ENCODE measurements around the gene RARG.

RARG gene

GRCh38 chr12:53201639-53202038 is 30.4 kb downstream of the RARG start:
- TF ChIP-seq, protein P1, sequence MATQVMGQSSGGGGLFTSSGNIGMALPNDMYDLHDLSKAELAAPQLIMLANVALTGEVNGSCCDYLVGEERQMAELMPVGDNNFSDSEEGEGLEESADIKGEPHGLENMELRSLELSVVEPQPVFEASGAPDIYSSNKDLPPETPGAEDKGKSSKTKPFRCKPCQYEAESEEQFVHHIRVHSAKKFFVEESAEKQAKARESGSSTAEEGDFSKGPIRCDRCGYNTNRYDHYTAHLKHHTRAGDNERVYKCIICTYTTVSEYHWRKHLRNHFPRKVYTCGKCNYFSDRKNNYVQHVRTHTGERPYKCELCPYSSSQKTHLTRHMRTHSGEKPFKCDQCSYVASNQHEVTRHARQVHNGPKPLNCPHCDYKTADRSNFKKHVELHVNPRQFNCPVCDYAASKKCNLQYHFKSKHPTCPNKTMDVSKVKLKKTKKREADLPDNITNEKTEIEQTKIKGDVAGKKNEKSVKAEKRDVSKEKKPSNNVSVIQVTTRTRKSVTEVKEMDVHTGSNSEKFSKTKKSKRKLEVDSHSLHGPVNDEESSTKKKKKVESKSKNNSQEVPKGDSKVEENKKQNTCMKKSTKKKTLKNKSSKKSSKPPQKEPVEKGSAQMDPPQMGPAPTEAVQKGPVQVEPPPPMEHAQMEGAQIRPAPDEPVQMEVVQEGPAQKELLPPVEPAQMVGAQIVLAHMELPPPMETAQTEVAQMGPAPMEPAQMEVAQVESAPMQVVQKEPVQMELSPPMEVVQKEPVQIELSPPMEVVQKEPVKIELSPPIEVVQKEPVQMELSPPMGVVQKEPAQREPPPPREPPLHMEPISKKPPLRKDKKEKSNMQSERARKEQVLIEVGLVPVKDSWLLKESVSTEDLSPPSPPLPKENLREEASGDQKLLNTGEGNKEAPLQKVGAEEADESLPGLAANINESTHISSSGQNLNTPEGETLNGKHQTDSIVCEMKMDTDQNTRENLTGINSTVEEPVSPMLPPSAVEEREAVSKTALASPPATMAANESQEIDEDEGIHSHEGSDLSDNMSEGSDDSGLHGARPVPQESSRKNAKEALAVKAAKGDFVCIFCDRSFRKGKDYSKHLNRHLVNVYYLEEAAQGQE (IDR thresholded peaks at IDR 0.05; ENCODE audit: insufficient read depth in 1 of 2, low read depth in 2 of 2, low read length in 2 of 2) = no peak
- TF ChIP-seq FOXP2 (optimal IDR thresholded peaks at IDR 0.05; ENCODE audit: borderline replicate concordance, extremely low read depth, extremely low read length, insufficient read depth) (no peak), POLR2AphosphoS5 (IDR thresholded peaks at IDR 0.05; ENCODE audit: low read depth, low read length) (no peak), SIN3A (IDR thresholded peaks at IDR 0.05; ENCODE audit: borderline replicate concordance, insufficient read depth, low read length) (no peak), TAF1 (IDR thresholded peaks at IDR 0.05; ENCODE audit: borderline replicate concordance, insufficient read depth, low read length) (no peak)

DNA sequence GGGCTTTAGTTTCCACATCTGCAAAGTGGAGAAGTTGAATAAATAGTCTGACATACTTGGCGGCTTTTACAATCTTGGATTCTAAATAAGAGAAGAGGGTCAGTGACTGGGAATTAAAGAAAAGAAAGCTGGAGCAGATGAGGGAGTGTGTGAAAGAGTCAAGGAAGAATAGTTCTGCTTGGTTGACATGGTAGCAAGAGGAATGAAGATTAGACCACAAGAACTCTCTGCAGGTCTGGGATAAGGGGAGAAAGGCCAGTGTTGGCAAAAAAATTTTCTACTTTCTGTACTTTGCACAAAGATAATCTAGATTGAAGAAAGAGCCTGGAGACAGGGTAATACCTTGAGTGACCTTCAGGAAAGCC is 30.9 kb downstream of the RARG start:
- no peak for TF ChIP-seq SIN3A (IDR thresholded peaks at IDR 0.05; ENCODE audit: borderline replicate concordance, insufficient read depth, low read length)
- TF ChIP-seq, protein P1 (IDR thresholded peaks at IDR 0.05; ENCODE audit: insufficient read depth in 1 of 2, low read depth in 2 of 2, low read length in 2 of 2) = no peak
- no peak for TF ChIP-seq POLR2AphosphoS5 (IDR thresholded peaks at IDR 0.05; ENCODE audit: low read depth, low read length)

DNA sequence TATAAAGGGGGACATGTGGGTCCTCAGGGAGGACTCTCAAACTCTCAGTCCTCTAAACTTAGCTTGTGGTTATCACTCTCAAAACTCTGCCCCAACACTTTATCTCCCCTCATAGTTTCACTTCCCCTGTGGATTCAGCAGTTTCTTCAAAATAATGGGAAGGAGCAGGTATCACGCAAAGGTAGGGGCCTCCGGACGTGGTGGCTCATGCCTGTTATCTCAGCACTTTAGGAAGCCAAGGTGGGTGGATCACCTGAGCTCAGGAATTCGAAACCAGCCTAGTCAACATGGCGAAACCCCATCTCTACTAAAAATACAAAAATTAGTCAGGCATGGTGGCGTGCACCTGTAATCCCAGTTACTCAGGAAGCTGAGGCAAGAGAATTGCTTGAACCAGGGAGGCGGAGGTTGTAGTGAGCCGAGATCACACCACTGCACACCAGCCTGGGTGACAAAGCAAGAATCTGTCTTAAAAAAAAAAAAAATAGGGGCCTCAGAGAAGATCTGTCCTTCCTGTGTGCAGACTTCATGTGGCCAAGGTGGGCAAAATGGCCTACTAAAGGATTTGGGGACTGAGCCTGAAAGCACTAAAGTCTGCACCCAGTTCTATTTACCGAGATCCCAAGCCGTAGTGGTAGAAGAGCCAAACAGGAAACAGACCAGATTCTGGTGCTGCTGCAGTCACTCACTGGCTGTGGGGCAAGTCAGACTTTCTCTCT is 31.4 kb downstream of the RARG start:
- TF ChIP-seq POLR2AphosphoS5 (IDR thresholded peaks at IDR 0.05; ENCODE audit: low read depth, low read length) = no peak
- no peak for TF ChIP-seq FOXP2 (optimal IDR thresholded peaks at IDR 0.05; ENCODE audit: borderline replicate concordance, extremely low read depth, extremely low read length, insufficient read depth)
- no peak for TF ChIP-seq TAF1 (IDR thresholded peaks at IDR 0.05; ENCODE audit: borderline replicate concordance, insufficient read depth, low read length)
- no peak for TF ChIP-seq SIN3A (IDR thresholded peaks at IDR 0.05; ENCODE audit: borderline replicate concordance, insufficient read depth, low read length)
- TF ChIP-seq, protein P1 (IDR thresholded peaks at IDR 0.05; ENCODE audit: insufficient read depth in 1 of 2, low read depth in 2 of 2, low read length in 2 of 2) = no peak

DNA sequence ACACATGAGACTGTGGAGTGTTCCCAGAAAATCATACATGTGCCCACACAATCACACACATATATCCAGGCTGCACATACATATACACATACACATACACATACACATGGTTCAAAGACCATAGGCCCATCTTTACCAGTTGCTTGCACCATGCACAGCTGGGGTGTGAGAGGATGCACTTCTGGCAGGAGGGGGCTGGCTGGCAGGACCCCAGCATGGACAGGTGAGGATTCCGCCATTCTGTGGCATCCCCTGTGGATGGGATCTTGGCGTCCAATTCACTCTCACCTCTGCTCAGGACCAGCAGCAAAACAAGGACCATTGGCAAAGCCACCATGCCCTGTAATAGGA is 31.9 kb downstream of the RARG start:
- no peak for TF ChIP-seq POLR2AphosphoS5 (IDR thresholded peaks at IDR 0.05; ENCODE audit: low read depth, low read length)
- TF ChIP-seq, protein P1 (IDR thresholded peaks at IDR 0.05; ENCODE audit: insufficient read depth in 1 of 2, low read depth in 2 of 2, low read length in 2 of 2) = no peak
- TF ChIP-seq TAF1 (IDR thresholded peaks at IDR 0.05; ENCODE audit: borderline replicate concordance, insufficient read depth, low read length) = no peak
- TF ChIP-seq SIN3A (IDR thresholded peaks at IDR 0.05; ENCODE audit: borderline replicate concordance, insufficient read depth, low read length) = no peak
- no peak for TF ChIP-seq FOXP2 (optimal IDR thresholded peaks at IDR 0.05; ENCODE audit: borderline replicate concordance, extremely low read depth, extremely low read length, insufficient read depth)

DNA sequence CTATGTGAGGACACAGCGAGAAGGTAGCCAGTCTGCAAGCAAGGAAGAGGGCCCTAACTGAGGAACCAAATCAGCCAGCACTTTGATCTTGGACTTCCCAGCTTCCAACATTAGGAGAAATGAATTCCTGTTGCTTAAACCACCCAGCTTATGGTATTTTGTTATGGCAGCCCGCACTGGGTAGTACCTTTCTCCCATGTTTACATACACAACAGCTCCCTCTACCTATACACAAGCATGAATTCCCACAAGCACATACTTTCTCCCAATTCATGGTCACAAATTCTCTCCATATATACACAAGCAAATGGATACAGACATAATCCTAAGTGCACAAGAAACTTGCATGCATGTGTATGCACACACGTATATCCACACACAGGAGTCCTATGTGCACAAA is 32.3 kb downstream of the RARG start:
- no peak for TF ChIP-seq FOXP2 (optimal IDR thresholded peaks at IDR 0.05; ENCODE audit: borderline replicate concordance, extremely low read depth, extremely low read length, insufficient read depth)
- TF ChIP-seq POLR2AphosphoS5 (IDR thresholded peaks at IDR 0.05; ENCODE audit: low read depth, low read length) = no peak
- TF ChIP-seq, protein P1 (IDR thresholded peaks at IDR 0.05; ENCODE audit: insufficient read depth in 1 of 2, low read depth in 2 of 2, low read length in 2 of 2) = no peak
- no peak for TF ChIP-seq SIN3A (IDR thresholded peaks at IDR 0.05; ENCODE audit: borderline replicate concordance, insufficient read depth, low read length)
- TF ChIP-seq TAF1 (IDR thresholded peaks at IDR 0.05; ENCODE audit: borderline replicate concordance, insufficient read depth, low read length) = no peak

Data from PFSK-1 (cell line).